Endothelial cell of umbilical vein (primary cell): ENCODE data around the gene ZNF385B. TPM values are rescaled to one million over a fixed set of nuclear protein-coding genes. Genes with fewer than 3 reads are reported as not detected.

ENCODE experiments used
- BruUV-seq: library from RNA; stranded (reverse); fragments of 400-500 nt; replicated peaks from 2 replicates; lab custom pipeline; 2021; lab: Mats Ljungman, UMichigan
- CTCF ChIA-PET: fragments of 300-600, 350-600 bp; sonication (Branson Sonifier 250); formaldehyde crosslinking; loops from one replicate; lab custom pipeline; 2021; ENCODE audit warnings: antibody characterized with exemption, inconsistent platforms; lab: Charles Lee
- POLR2A ChIA-PET: fragments of 300-600, 350-600 bp; sonication (Branson Sonifier 250); formaldehyde crosslinking; loops from one replicate; lab custom pipeline; 2021; ENCODE audit warnings: antibody characterized with exemption, inconsistent platforms; lab: Charles Lee
- DNase-seq: peaks from one replicate; pipeline ENCODE4 v3.0.0-alpha.2; 2011; ENCODE audit warnings: low read depth, low spot score
- FAIRE-seq: peaks from 2 replicates; lab custom pipeline; 2011; peaks lifted over from hg19 to GRCh38; lab: Jason Lieb, UNC
- H2AFZ ChIP-seq: 2 replicates; pipeline ENCODE4 v1.6.0; 2012; ENCODE audit warnings: low read depth, low read length, control low read depth, inconsistent platforms
- H3K27ac ChIP-seq: 2 replicates; pipeline ENCODE4 v1.5.1; 2011; ENCODE audit warnings: low read depth, mild to moderate bottlenecking, control low read depth, low read length, moderate library complexity; ENCODE audit not compliant: insufficient read depth
- H3K27me3 ChIP-seq, 2 experiments: 2 replicates each; pipeline versions ENCODE4 v1.6.0 to v1.6.1; 2011; ENCODE audit warnings: low read length in 2 of 2, mixed read lengths in 1 of 2; ENCODE audit not compliant: control insufficient read depth in 2 of 2, insufficient read depth in 2 of 2
- H3K36me3 ChIP-seq, 2 experiments: 2 replicates in 1 of 2; 3 replicates in 1 of 2; pipeline ENCODE4 v1.5.1; 2011; ENCODE audit warnings: low read length in 2 of 2, mild to moderate bottlenecking in 1 of 2, moderate library complexity in 1 of 2; ENCODE audit not compliant: control insufficient read depth in 2 of 2, insufficient read depth in 2 of 2; ENCODE audit errors: extremely low read depth in 1 of 2
- H3K4me1 ChIP-seq: 3 replicates; pipeline ENCODE4 v1.5.1; 2011; ENCODE audit warnings: mild to moderate bottlenecking, low read length; ENCODE audit not compliant: control insufficient read depth, insufficient read depth; ENCODE audit errors: extremely low read depth
- H3K4me2 ChIP-seq: 2 replicates; pipeline ENCODE4 v1.6.1; 2011; ENCODE audit warnings: low read length, control low read depth, mixed read lengths; ENCODE audit not compliant: insufficient read depth
- H3K4me3 ChIP-seq, 3 experiments: fragments of 200-600 bp in 1 of 3; sonication (generic), shearing (Covaris generic) in 1 of 3; replicated peaks in 1 of 3; 2 replicates each; pipeline ENCODE4 v1.5.1; 2011 to 2016; ENCODE audit warnings: control low read depth in 3 of 3, low read length in 3 of 3, mild to moderate bottlenecking in 2 of 3, inconsistent platforms in 1 of 3, low read depth in 1 of 3, moderate library complexity in 1 of 3; ENCODE audit not compliant: insufficient read depth in 1 of 3
- H3K79me2 ChIP-seq: 2 replicates; pipeline ENCODE4 v1.6.0; 2012; ENCODE audit warnings: low read length, inconsistent platforms; ENCODE audit not compliant: control insufficient read depth, insufficient read depth
- H3K9ac ChIP-seq: replicated peaks from 2 replicates; pipeline ENCODE3; 2011; ENCODE audit warnings: low read length, control low read depth; ENCODE audit not compliant: insufficient read depth; ENCODE audit errors: extremely low read depth
- H3K9me1 ChIP-seq: replicated peaks from 3 replicates; pipeline ENCODE4 v1.6.0; 2011; ENCODE audit warnings: mild to moderate bottlenecking, low read length; ENCODE audit not compliant: control insufficient read depth, insufficient read depth; ENCODE audit errors: extremely low read depth
- H3K9me3 ChIP-seq: replicated peaks from 2 replicates; pipeline ENCODE4 v1.5.1; 2012; ENCODE audit warnings: low read length, inconsistent platforms; ENCODE audit not compliant: control insufficient read depth, insufficient read depth
- H4K20me1 ChIP-seq: replicated peaks from 2 replicates; pipeline ENCODE3; 2011; ENCODE audit warnings: mild to moderate bottlenecking, low read length; ENCODE audit not compliant: control insufficient read depth, insufficient read depth; ENCODE audit errors: extremely low read depth
- CTCF ChIP-seq, 2 donors: IDR thresholded peaks; 1 replicate in 1 of 2; 2 replicates in 1 of 2; pipeline ENCODE4 v1.5.1; 2011; ENCODE audit warnings: low read length in 2 of 2, mild to moderate bottlenecking in 2 of 2, moderate library complexity in 2 of 2, control low read depth in 1 of 2, inconsistent platforms in 1 of 2, low read depth in 1 of 2; ENCODE audit not compliant: insufficient read depth in 1 of 2; ENCODE audit errors: extremely low read depth in 1 of 2
- EZH2 ChIP-seq: IDR thresholded peaks from 2 replicates; pipeline ENCODE4 v1.6.1; 2012; ENCODE audit warnings: borderline replicate concordance, low read depth, mild to moderate bottlenecking, moderate library complexity, low read length, inconsistent platforms; ENCODE audit not compliant: severe bottlenecking
- FOS ChIP-seq: IDR thresholded peaks from 2 replicates; pipeline ENCODE4 v1.6.1; 2011; ENCODE audit warnings: mild to moderate bottlenecking, low read length, moderate library complexity, borderline replicate concordance; ENCODE audit not compliant: insufficient read depth
- GATA2 ChIP-seq: IDR thresholded peaks from 2 replicates; pipeline ENCODE4 v1.7.0; 2011; ENCODE audit warnings: low read depth, mild to moderate bottlenecking, moderate library complexity, mixed read lengths, low read length; ENCODE audit not compliant: insufficient read length, insufficient read depth
- JUN ChIP-seq: IDR thresholded peaks from 2 replicates; pipeline ENCODE4 v1.6.1; 2011; ENCODE audit warnings: borderline replicate concordance, low read depth; ENCODE audit not compliant: insufficient read length, insufficient read depth
- MAX ChIP-seq: IDR thresholded peaks from 2 replicates; pipeline ENCODE4 v1.6.1; 2011; ENCODE audit not compliant: insufficient read depth, insufficient read length
- MYC ChIP-seq: IDR thresholded peaks from one replicate; pipeline ENCODE4 v1.6.1; 2011; ENCODE audit warnings: mild to moderate bottlenecking, low read depth, low read length
- POLR2A ChIP-seq: IDR thresholded peaks from 2 replicates; pipeline ENCODE4 v1.6.1; 2012; ENCODE audit warnings: low read depth, mild to moderate bottlenecking, control low read depth, low read length
- POLR2AphosphoS5 ChIP-seq: IDR thresholded peaks from 2 replicates; pipeline ENCODE4 v1.6.1; 2012; ENCODE audit warnings: low read depth, mild to moderate bottlenecking, control low read depth, low read length, moderate library complexity; ENCODE audit not compliant: insufficient read depth
- dilution Hi-C: fragments of 300-500 bp; cut with MboI; formaldehyde crosslinking; loops from one replicate; pipeline ENCODE4 v1.15.0; 2019; ENCODE audit warnings: low sequenced_read_pairs; ENCODE audit not compliant: extremely low pct_ligation_motif_present
- intact Hi-C: fragments of 100-400 bp; cut with micrococcal nuclease; formaldehyde crosslinking; loops from one replicate; pipeline ENCODE4 v1.10.0; 2022
- polyA plus RNA-seq, 4 experiments: library from polyadenylated mRNA; depleted of rRNA in 3 of 4; stranded (reverse) in 3 of 4; unstranded in 1 of 4; fragments of >200 nt; gene quantifications; 2 replicates each; pipeline versions ENCODE4 v1.2.1 to v1.2.3, GENCODE V29; 2011 to 2012; ENCODE audit warnings: missing spikeins in 1 of 4
- total RNA-seq: library from RNA; stranded (reverse); gene quantifications from 2 replicates; pipeline ENCODE4 v1.2.3, GENCODE V29; 2021

Gene ZNF385B
- total and polyA plus RNA-seq, 2 donors (not counting 3 experiments of a cell fraction or from before 2014, with no cell fraction given) = not detected

GRCh38 chr2:179773986-179774385 lies 87.4 kb downstream of the ZNF385B start:
- CTCF ChIA-PET = no interaction called here
- Histone ChIP-seq H3K27me3 (no peaks in the 10 kb centered on the region), H3K9ac (no peak overlapping the region), H3K9me3 (no peaks in the 10 kb centered on the region), H2AFZ (no peak overlapping the region), H3K4me1 (no peaks in the 10 kb centered on the region), H3K4me2 (no peak overlapping the region), H4K20me1 (no peaks in the 10 kb centered on the region), H3K27ac (no peak overlapping the region), H3K79me2 (no peaks in the 10 kb centered on the region), H3K4me3 (no peak overlapping the region), H3K9me1 (no peaks in the 10 kb centered on the region), H3K36me3 (no peaks in the 10 kb centered on the region)
- DNase-seq = no peak
- TF ChIP-seq JUN (no peak), MYC (no peak), POLR2AphosphoS5 (no peak), MAX (no peak), GATA2 (no peak), POLR2A (no peak), EZH2 (no peak), CTCF (IDR thresholded peaks at IDR 0.05; ENCODE audit: extremely low read depth in 1 of 2, insufficient read depth in 1 of 2, low read depth in 1 of 2, low read length in 2 of 2) (no peak), FOS (no peak)
- no TSS peak for BruUV-seq
- POLR2A ChIA-PET = no interaction called here
- dilution Hi-C loops = no loop called here
- intact Hi-C loops = loop anchor here (10.0 kb wide), 1 partner anchor 301 kb away; no protein-coding TSS in a partner anchor
- FAIRE-seq = no peak
